ENCODE data around the gene WNT7A. TPM values are rescaled to one million over a fixed set of nuclear protein-coding genes. Genes with fewer than 3 reads are reported as not detected.

Gene WNT7A
- total RNA-seq, 1 experiment from 2014 or later = 0.34 TPM

- Histone ChIP-seq H3K79me2 (ENCODE audit: insufficient read depth, low read length) (no peaks in the 10 kb centered on the region), H3K9ac (ENCODE audit: low read length) (no peak overlapping the region), H3K4me1 (ENCODE audit: control insufficient read depth in 1 of 2, insufficient read depth in 2 of 2, low read length in 2 of 2) (no peaks in the 10 kb centered on the region), H3K27me3 (ENCODE audit: insufficient read depth, low read length) (no peaks in the 10 kb centered on the region), H4K20me1 (ENCODE audit: insufficient read depth) (no peaks in the 10 kb centered on the region), H3K9me2 (ENCODE audit: insufficient read depth) (no peaks in the 10 kb centered on the region), H3K36me3 (ENCODE audit: control insufficient read depth in 1 of 2, insufficient read depth in 2 of 2, low read length in 2 of 2) (no peaks in the 10 kb centered on the region), H3K4me2 (ENCODE audit: low read length) (no peak overlapping the region), H3K4me3 (replicated peaks in 1 of 2; ENCODE audit: low read depth in 1 of 2, low read length in 2 of 2) (no peak overlapping the region), H2AFZ (ENCODE audit: low read depth, low read length, poor library complexity, severe bottlenecking) (no peak overlapping the region), H3K27ac (ENCODE audit: low read depth, low read length) (no peak overlapping the region), H3K9me3 (ENCODE audit: control insufficient read depth in 1 of 2, insufficient read depth in 1 of 2, low read depth in 1 of 2, low read length in 2 of 2) (no peaks in the 10 kb centered on the region)
- intact Hi-C loops (cut with micrococcal nuclease) = loop anchor here (10.0 kb wide), 1 partner anchor 118 kb away; the partner anchor contains the start of gene WNT7A
- ChIA-PET POLR2A (no interaction called here), CTCF (no interaction called here), RAD21 (ENCODE audit: low non-redundant PET in 1 of 2, low total read pairs in 2 of 2, uncharacterized antibody in 2 of 2, unreplicated experiment in 2 of 2) (no interaction called here)
- no peak for DNase-seq (ENCODE audit: low read depth, low spot score)
- no peak for ATAC-seq
- BruUV-seq (replicated peaks) = no TSS peak
- no peak for TF ChIP-seq POLR2A (IDR thresholded peaks at IDR 0.05; ENCODE audit: borderline replicate concordance, extremely low read depth, insufficient read depth, insufficient read length)
- no peak for TF ChIP-seq EZH2phosphoT487 (IDR thresholded peaks at IDR 0.05; ENCODE audit: borderline replicate concordance)
- no peak for TF ChIP-seq REST (IDR thresholded peaks at IDR 0.05; ENCODE audit: low read depth)
- TF ChIP-seq SIN3A (IDR thresholded peaks at IDR 0.05; ENCODE audit: low read depth) = no peak
- TF ChIP-seq, protein P1, sequence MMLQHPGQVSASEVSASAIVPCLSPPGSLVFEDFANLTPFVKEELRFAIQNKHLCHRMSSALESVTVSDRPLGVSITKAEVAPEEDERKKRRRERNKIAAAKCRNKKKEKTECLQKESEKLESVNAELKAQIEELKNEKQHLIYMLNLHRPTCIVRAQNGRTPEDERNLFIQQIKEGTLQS (IDR thresholded peaks at IDR 0.05) = no peak
- TF ChIP-seq JUND (IDR thresholded peaks at IDR 0.05) = no peak
- no peak for TF ChIP-seq CBX3 (IDR thresholded peaks at IDR 0.05; ENCODE audit: low read depth)
- no peak for TF ChIP-seq RAD21 (IDR thresholded peaks at IDR 0.05; ENCODE audit: low read depth)
- no peak for TF ChIP-seq ZFX (IDR thresholded peaks at IDR 0.05)
- no peak for TF ChIP-seq EZH2 (IDR thresholded peaks at IDR 0.05)
- no peak for TF ChIP-seq TCF7L2 (IDR thresholded peaks at IDR 0.05; ENCODE audit: borderline replicate concordance, extremely low read depth, insufficient read depth, insufficient read length)
- TF ChIP-seq SRF (IDR thresholded peaks at IDR 0.05; ENCODE audit: low read depth) = no peak
- no peak for TF ChIP-seq YY1 (IDR thresholded peaks at IDR 0.05; ENCODE audit: extremely low read depth, insufficient replicate concordance, low read depth, low read length)
- TF ChIP-seq ZNF274 (IDR thresholded peaks at IDR 0.05; ENCODE audit: low read depth, low read length) = no peak
- no peak for TF ChIP-seq POLR2AphosphoS5 (IDR thresholded peaks at IDR 0.05; ENCODE audit: low read depth, low read length)
Measured at GRCh38 chr3:13767030-13767429, 112.8 kb downstream of the WNT7A start.

Other genes starting within 250 kb of the WNT7A start
- 24.6 TPM for gene CHCHD4, start 244.8 kb upstream of the WNT7A start, total RNA-seq (2021; ENCODE audit: unreplicated experiment)
- 32.4 TPM for gene TMEM43, start 245.0 kb upstream of the WNT7A start, total RNA-seq (2021; ENCODE audit: unreplicated experiment)